Medulla oblongata (tissue), 1 donor: Measurements from ENCODE around the gene CLIC6.

Experiments used
- DNase-seq: peaks from one replicate; pipeline ENCODE4 v3.0.0-alpha.2; 2015; ENCODE audit errors: extremely low spot score

CLIC6 gene

DNA sequence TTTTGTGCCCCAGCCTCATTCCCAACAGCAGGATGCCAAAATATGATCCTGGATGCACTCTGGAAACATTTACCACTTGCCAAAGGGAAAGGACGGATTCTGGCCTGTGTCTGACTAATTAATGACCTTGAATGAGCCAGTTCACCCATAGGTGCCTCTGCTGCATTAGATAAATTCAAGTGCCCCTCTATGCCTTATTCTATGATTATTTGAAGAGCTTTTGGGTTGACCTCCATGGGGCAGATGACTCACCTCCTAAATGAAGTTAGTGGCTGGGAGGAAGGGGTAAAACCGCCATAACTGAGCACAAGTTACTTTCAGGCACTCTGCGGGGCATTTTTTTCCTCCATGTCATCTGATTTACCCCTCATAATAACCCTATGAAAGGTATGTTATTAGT is 98.1 kb downstream of the CLIC6 start:
- DNase-seq = no peak
